ENCODE data around the gene MUC4. TPM values are rescaled to one million over a fixed set of nuclear protein-coding genes. Genes with fewer than 3 reads are reported as not detected.

MUC4 gene
- total and polyA plus RNA-seq, 9 of the 15 experiments (the other 6 are each of a cell fraction or from before 2014, with no cell fraction given): under 0.01 to 0.21 (median 0.10) TPM; not detected in 4

DNA sequence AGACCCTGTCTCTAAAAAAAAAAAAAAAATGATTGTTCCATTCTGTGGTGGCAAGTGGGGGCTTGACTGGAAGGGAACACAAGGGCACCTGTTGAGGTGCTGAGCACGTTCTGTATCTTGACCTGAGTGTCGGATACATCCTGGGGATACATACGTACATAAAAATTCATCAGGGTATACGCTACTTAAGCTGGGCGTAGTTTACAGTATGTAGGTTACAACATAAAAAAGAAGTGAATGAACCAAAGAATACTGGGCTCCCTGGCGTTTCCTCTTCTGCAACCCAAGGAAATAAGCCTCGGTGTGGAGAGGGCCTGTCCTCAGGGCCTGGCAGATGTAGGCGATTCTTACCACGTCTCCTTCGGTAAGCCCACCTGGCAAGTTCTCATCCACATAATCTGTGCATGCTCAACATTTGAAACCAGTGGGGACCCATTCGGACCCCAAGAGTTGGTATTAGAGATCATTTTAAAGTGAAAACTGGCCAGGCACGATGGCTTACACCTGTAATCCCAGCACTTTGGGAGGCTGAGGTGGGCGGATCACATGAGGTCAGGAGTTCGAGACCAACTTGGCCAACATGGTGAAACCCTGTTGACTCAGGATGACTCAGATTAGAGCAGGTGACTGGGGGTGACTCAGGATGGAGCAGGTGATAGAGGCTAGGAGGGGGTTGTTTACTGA lies 96.0 kb downstream of the MUC4 start (continued):
- TF ChIP-seq, protein P1, sequence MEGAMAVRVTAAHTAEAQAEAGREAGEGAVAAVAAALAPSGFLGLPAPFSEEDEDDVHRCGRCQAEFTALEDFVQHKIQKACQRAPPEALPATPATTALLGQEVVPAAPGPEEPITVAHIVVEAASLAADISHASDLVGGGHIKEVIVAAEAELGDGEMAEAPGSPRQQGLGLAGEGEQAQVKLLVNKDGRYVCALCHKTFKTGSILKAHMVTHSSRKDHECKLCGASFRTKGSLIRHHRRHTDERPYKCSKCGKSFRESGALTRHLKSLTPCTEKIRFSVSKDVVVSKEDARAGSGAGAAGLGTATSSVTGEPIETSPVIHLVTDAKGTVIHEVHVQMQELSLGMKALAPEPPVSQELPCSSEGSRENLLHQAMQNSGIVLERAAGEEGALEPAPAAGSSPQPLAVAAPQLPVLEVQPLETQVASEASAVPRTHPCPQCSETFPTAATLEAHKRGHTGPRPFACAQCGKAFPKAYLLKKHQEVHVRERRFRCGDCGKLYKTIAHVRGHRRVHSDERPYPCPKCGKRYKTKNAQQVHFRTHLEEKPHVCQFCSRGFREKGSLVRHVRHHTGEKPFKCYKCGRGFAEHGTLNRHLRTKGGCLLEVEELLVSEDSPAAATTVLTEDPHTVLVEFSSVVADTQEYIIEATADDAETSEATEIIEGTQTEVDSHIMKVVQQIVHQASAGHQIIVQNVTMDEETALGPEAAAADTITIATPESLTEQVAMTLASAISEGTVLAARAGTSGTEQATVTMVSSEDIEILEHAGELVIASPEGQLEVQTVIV (CRISPR knock-in tag; IDR thresholded peaks at IDR 0.05; ENCODE audit: borderline replicate concordance): no peak
- TF ChIP-seq, protein P2, sequence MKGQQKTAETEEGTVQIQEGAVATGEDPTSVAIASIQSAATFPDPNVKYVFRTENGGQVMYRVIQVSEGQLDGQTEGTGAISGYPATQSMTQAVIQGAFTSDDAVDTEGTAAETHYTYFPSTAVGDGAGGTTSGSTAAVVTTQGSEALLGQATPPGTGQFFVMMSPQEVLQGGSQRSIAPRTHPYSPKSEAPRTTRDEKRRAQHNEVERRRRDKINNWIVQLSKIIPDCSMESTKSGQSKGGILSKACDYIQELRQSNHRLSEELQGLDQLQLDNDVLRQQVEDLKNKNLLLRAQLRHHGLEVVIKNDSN (CRISPR knock-in tag; IDR thresholded peaks at IDR 0.05): peak; percentile 50; the same call in 1 of the 2 replicates
- peak; percentile 85 for TF ChIP-seq ATF7 (IDR thresholded peaks at IDR 0.05)
- no peak for TF ChIP-seq ZNF354B (CRISPR knock-in tag; IDR thresholded peaks at IDR 0.05)
- no peak for TF ChIP-seq PRPF4 (IDR thresholded peaks at IDR 0.05; ENCODE audit: insufficient read depth, low read depth, low read length, poor library complexity, severe bottlenecking)
- TF ChIP-seq RBM14 (IDR thresholded peaks at IDR 0.05; ENCODE audit: borderline replicate concordance, insufficient read depth, low read depth, low read length): no peak
- peak; percentile 55 for TF ChIP-seq SP1 (CRISPR knock-in tag; IDR thresholded peaks at IDR 0.05)
- peak; percentile 74 for TF ChIP-seq EP400 (IDR thresholded peaks at IDR 0.05)
- 0 out of 2 replicates have a peak, but pooled peaks have one; percentile 12 for TF ChIP-seq CXXC5 (CRISPR knock-in tag; IDR thresholded peaks at IDR 0.05)
- peak; percentile 75 for TF ChIP-seq BCOR (IDR thresholded peaks at IDR 0.05)
- TF ChIP-seq, protein P3, sequence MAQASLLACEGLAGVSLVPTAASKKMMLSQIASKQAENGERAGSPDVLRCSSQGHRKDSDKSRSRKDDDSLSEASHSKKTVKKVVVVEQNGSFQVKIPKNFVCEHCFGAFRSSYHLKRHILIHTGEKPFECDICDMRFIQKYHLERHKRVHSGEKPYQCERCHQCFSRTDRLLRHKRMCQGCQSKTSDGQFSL (CRISPR knock-in tag; IDR thresholded peaks at IDR 0.05): no peak
- TF ChIP-seq, protein P3 (tag; IDR thresholded peaks at IDR 0.05): 0 out of 4 replicates have a peak, but pooled peaks of 1 of the 2 experiments have one; percentile 7
- TF ChIP-seq BDP1 (IDR thresholded peaks at IDR 0.05; ENCODE audit: insufficient read depth, insufficient read length): no peak
- no peak for TF ChIP-seq ZNF41 (CRISPR knock-in tag; conservative IDR thresholded peaks at IDR 0.05)
- TF ChIP-seq ZKSCAN3 (CRISPR knock-in tag; IDR thresholded peaks at IDR 0.05): no peak
- TF ChIP-seq NFE2L1 (tag; IDR thresholded peaks at IDR 0.05; ENCODE audit: borderline replicate concordance, low read depth): no peak
- TF ChIP-seq, protein P4, sequence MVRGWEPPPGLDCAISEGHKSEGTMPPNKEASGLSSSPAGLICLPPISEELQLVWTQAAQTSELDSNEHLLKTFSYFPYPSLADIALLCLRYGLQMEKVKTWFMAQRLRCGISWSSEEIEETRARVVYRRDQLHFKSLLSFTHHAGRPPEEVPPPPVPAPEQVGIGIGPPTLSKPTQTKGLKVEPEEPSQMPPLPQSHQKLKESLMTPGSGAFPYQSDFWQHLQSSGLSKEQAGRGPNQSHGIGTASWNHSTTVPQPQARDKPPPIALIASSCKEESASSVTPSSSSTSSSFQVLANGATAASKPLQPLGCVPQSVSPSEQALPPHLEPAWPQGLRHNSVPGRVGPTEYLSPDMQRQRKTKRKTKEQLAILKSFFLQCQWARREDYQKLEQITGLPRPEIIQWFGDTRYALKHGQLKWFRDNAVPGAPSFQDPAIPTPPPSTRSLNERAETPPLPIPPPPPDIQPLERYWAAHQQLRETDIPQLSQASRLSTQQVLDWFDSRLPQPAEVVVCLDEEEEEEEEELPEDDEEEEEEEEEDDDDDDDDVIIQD (CRISPR knock-in tag; IDR thresholded peaks at IDR 0.05): 0 out of 2 replicates have a peak, but pooled peaks have one; percentile 18
- TF ChIP-seq ZNF12 (CRISPR knock-in tag; IDR thresholded peaks at IDR 0.05): peak; percentile 51; the same call in 1 of the 2 replicates
- no peak for TF ChIP-seq NFXL1 (CRISPR knock-in tag; IDR thresholded peaks at IDR 0.05)
- TF ChIP-seq, protein P5, sequence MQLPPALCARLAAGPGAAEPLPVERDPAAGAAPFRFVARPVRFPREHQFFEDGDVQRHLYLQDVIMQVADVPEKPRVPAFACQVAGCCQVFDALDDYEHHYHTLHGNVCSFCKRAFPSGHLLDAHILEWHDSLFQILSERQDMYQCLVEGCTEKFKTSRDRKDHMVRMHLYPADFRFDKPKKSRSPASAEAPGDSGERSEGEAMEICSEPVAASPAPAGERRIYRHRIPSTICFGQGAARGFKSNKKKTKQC (CRISPR knock-in tag; IDR thresholded peaks at IDR 0.05): 0 out of 2 replicates have a peak, but pooled peaks have one; percentile 78
- TF ChIP-seq NCOR1 (IDR thresholded peaks at IDR 0.05): no peak; the same call in 1 of the 2 replicates
- peak; percentile 94 to 95 for TF ChIP-seq FOXA3 (CRISPR knock-in tag; conservative IDR thresholded peaks at IDR 0.05 in 1 of 2, IDR thresholded peaks at IDR 0.05 in 1 of 2)

Data from K562 (cell line).